ENCODE data around the gene DENND4B.

The DENND4B gene

GRCh38 chr1:153944005-153944826, 2.3 kb downstream of the DENND4B start:
- Histone ChIP-seq H3K4me3 (ENCODE audit: low read depth, low read length) (no peak overlapping the region), H3K9ac (ENCODE audit: low read length) (no peak overlapping the region), H3K4me1 (ENCODE audit: control insufficient read depth, insufficient read depth, low read length) (0 out of 2 replicates have a peak, but pooled peaks cover 9% of the 10 kb centered on the region), H3K27ac (ENCODE audit: low read depth, low read length) (no peak overlapping the region), H3K9me3 (ENCODE audit: control insufficient read depth, insufficient read depth, low read depth, low read length) (no peaks in the 10 kb centered on the region), H3K27me3 (ENCODE audit: control insufficient read depth, insufficient read depth, low read length) (no peaks in the 10 kb centered on the region), H3K36me3 (ENCODE audit: control insufficient read depth, insufficient read depth, low read length) (peaks cover 65% of the 10 kb centered on the region)

GRCh38 chr1:153942766-153943549, 3.6 kb downstream of the DENND4B start:
- Histone ChIP-seq H3K9ac (ENCODE audit: low read length) (no peak overlapping the region), H3K4me3 (ENCODE audit: low read depth, low read length) (no peak overlapping the region), H3K36me3 (ENCODE audit: control insufficient read depth, insufficient read depth, low read length) (peaks cover 59% of the 10 kb centered on the region), H3K9me3 (ENCODE audit: control insufficient read depth, insufficient read depth, low read depth, low read length) (no peaks in the 10 kb centered on the region), H3K4me1 (ENCODE audit: control insufficient read depth, insufficient read depth, low read length) (0 out of 2 replicates have a peak, but pooled peaks cover 9% of the 10 kb centered on the region), H3K27me3 (ENCODE audit: control insufficient read depth, insufficient read depth, low read length) (no peaks in the 10 kb centered on the region), H3K27ac (ENCODE audit: low read depth, low read length) (no peak overlapping the region)

GRCh38 chr1:153941826-153942725, 4.4 kb downstream of the DENND4B start:
- 0 out of 2 replicates have a peak, but pooled peaks cover 9% of the 10 kb centered on the region for H3K4me1 ChIP-seq (ENCODE audit: control insufficient read depth, insufficient read depth, low read length)
- peaks cover 62% of the 10 kb centered on the region for H3K36me3 ChIP-seq (ENCODE audit: control insufficient read depth, insufficient read depth, low read length)

GRCh38 chr1:153940756-153941155, 5.8 kb downstream of the DENND4B start:
- H3K4me3 ChIP-seq (ENCODE audit: low read depth, low read length): no peak overlapping the region
- H3K4me1 ChIP-seq (ENCODE audit: control insufficient read depth, insufficient read depth, low read length): 0 out of 2 replicates have a peak, but pooled peaks cover 9% of the 10 kb centered on the region
- H3K36me3 ChIP-seq (ENCODE audit: control insufficient read depth, insufficient read depth, low read length): peaks cover 75% of the 10 kb centered on the region
- no peak overlapping the region for H3K9ac ChIP-seq (ENCODE audit: low read length)
- H3K27me3 ChIP-seq (ENCODE audit: control insufficient read depth, insufficient read depth, low read length): no peaks in the 10 kb centered on the region
- no peaks in the 10 kb centered on the region for H3K9me3 ChIP-seq (ENCODE audit: control insufficient read depth, insufficient read depth, low read depth, low read length)
- no peak overlapping the region for H3K27ac ChIP-seq (ENCODE audit: low read depth, low read length)

More at GRCh38 chr1:153941826-153942725, 4.4 kb downstream of the DENND4B start:
- H3K9me3 ChIP-seq (ENCODE audit: control insufficient read depth, insufficient read depth, low read depth, low read length): no peaks in the 10 kb centered on the region
- no peak overlapping the region for H3K9ac ChIP-seq (ENCODE audit: low read length)
- no peak overlapping the region for H3K27ac ChIP-seq (ENCODE audit: low read depth, low read length)
- no peaks in the 10 kb centered on the region for H3K27me3 ChIP-seq (ENCODE audit: control insufficient read depth, insufficient read depth, low read length)
- no peak overlapping the region for H3K4me3 ChIP-seq (ENCODE audit: low read depth, low read length)

GRCh38 chr1:153939476-153939875, 7.0 kb downstream of the DENND4B start:
- no peaks in the 10 kb centered on the region for H3K27me3 ChIP-seq (ENCODE audit: control insufficient read depth, insufficient read depth, low read length)
- H3K4me1 ChIP-seq (ENCODE audit: control insufficient read depth, insufficient read depth, low read length): no peaks in the 10 kb centered on the region
- H3K4me3 ChIP-seq (ENCODE audit: low read depth, low read length): no peak overlapping the region
- H3K9ac ChIP-seq (ENCODE audit: low read length): no peak overlapping the region
- no peak overlapping the region for H3K27ac ChIP-seq (ENCODE audit: low read depth, low read length)
- no peaks in the 10 kb centered on the region for H3K9me3 ChIP-seq (ENCODE audit: control insufficient read depth, insufficient read depth, low read depth, low read length)
- peaks cover 86% of the 10 kb centered on the region for H3K36me3 ChIP-seq (ENCODE audit: control insufficient read depth, insufficient read depth, low read length)

GRCh38 chr1:153938996-153939395, 7.5 kb downstream of the DENND4B start:
- no peak overlapping the region for H3K9ac ChIP-seq (ENCODE audit: low read length)
- H3K27me3 ChIP-seq (ENCODE audit: control insufficient read depth, insufficient read depth, low read length): no peaks in the 10 kb centered on the region
- no peaks in the 10 kb centered on the region for H3K4me1 ChIP-seq (ENCODE audit: control insufficient read depth, insufficient read depth, low read length)
- peaks cover 90% of the 10 kb centered on the region for H3K36me3 ChIP-seq (ENCODE audit: control insufficient read depth, insufficient read depth, low read length)
- H3K4me3 ChIP-seq (ENCODE audit: low read depth, low read length): no peak overlapping the region
- H3K9me3 ChIP-seq (ENCODE audit: control insufficient read depth, insufficient read depth, low read depth, low read length): no peaks in the 10 kb centered on the region
- H3K27ac ChIP-seq (ENCODE audit: low read depth, low read length): no peak overlapping the region

GRCh38 chr1:153937331-153937730, 9.2 kb downstream of the DENND4B start:
- Histone ChIP-seq H3K4me1 (ENCODE audit: control insufficient read depth, insufficient read depth, low read length) (no peaks in the 10 kb centered on the region), H3K4me3 (ENCODE audit: low read depth, low read length) (no peak overlapping the region), H3K9ac (ENCODE audit: low read length) (no peak overlapping the region), H3K27me3 (ENCODE audit: control insufficient read depth, insufficient read depth, low read length) (no peaks in the 10 kb centered on the region), H3K27ac (ENCODE audit: low read depth, low read length) (no peak overlapping the region), H3K36me3 (ENCODE audit: control insufficient read depth, insufficient read depth, low read length) (peaks cover 92% of the 10 kb centered on the region), H3K9me3 (ENCODE audit: control insufficient read depth, insufficient read depth, low read depth, low read length) (no peaks in the 10 kb centered on the region)

- H3K9me3 ChIP-seq (ENCODE audit: control insufficient read depth, insufficient read depth, low read depth, low read length): no peaks in the 10 kb centered on the region
- no peak overlapping the region for H3K9ac ChIP-seq (ENCODE audit: low read length)
- no peak overlapping the region for H3K27ac ChIP-seq (ENCODE audit: low read depth, low read length)
- no peak overlapping the region for H3K4me3 ChIP-seq (ENCODE audit: low read depth, low read length)
- H3K4me1 ChIP-seq (ENCODE audit: control insufficient read depth, insufficient read depth, low read length): no peaks in the 10 kb centered on the region
- no peaks in the 10 kb centered on the region for H3K27me3 ChIP-seq (ENCODE audit: control insufficient read depth, insufficient read depth, low read length)
- peaks cover 87% of the 10 kb centered on the region for H3K36me3 ChIP-seq (ENCODE audit: control insufficient read depth, insufficient read depth, low read length)
These were observed 10.3 kb downstream of the DENND4B start for GRCh38 chr1:153936011-153936802.

- peaks cover 87% of the 10 kb centered on the region for H3K36me3 ChIP-seq (ENCODE audit: control insufficient read depth, insufficient read depth, low read length)
- no peaks in the 10 kb centered on the region for H3K9me3 ChIP-seq (ENCODE audit: control insufficient read depth, insufficient read depth, low read depth, low read length)
- H3K27me3 ChIP-seq (ENCODE audit: control insufficient read depth, insufficient read depth, low read length): no peaks in the 10 kb centered on the region
- no peak overlapping the region for H3K27ac ChIP-seq (ENCODE audit: low read depth, low read length)
- no peaks in the 10 kb centered on the region for H3K4me1 ChIP-seq (ENCODE audit: control insufficient read depth, insufficient read depth, low read length)
- H3K9ac ChIP-seq (ENCODE audit: low read length): no peak overlapping the region
- H3K4me3 ChIP-seq (ENCODE audit: low read depth, low read length): no peak overlapping the region
These were observed 11.8 kb downstream of the DENND4B start for GRCh38 chr1:153934746-153935145.

- H3K4me1 ChIP-seq (ENCODE audit: control insufficient read depth, insufficient read depth, low read length): no peaks in the 10 kb centered on the region
- H3K27ac ChIP-seq (ENCODE audit: low read depth, low read length): no peak overlapping the region
- H3K27me3 ChIP-seq (ENCODE audit: control insufficient read depth, insufficient read depth, low read length): no peaks in the 10 kb centered on the region
- no peak overlapping the region for H3K4me3 ChIP-seq (ENCODE audit: low read depth, low read length)
- peaks cover 85% of the 10 kb centered on the region for H3K36me3 ChIP-seq (ENCODE audit: control insufficient read depth, insufficient read depth, low read length)
- no peak overlapping the region for H3K9ac ChIP-seq (ENCODE audit: low read length)
- H3K9me3 ChIP-seq (ENCODE audit: control insufficient read depth, insufficient read depth, low read depth, low read length): no peaks in the 10 kb centered on the region
These were observed 12.6 kb downstream of the DENND4B start for GRCh38 chr1:153933955-153934354.
